Psoas muscle (tissue), 8 donors: ENCODE data around the gene DR1. TPM values are rescaled to one million over a fixed set of nuclear protein-coding genes. Genes with fewer than 3 reads are reported as not detected.

Experiments
- ATAC-seq, 4 donors: fragments of 200-7000 bp; cut with Tn5 transposase; one replicate each; pipeline ENCODE4 v1.9.1; 2020; ENCODE audit warnings: moderate library complexity in 3 of 4, mild to moderate bottlenecking in 2 of 4
- DNase-seq, 2 donors: peaks; one replicate each; pipeline ENCODE4 v3.0.0-alpha.2; 2020
- H3K27ac ChIP-seq: fragments of 200-600 bp; one replicate; pipeline ENCODE4 v1.8.0; 2022
- H3K27me3 ChIP-seq, 3 donors: fragments of 200-600 bp in 1 of 3; one replicate each; pipeline versions ENCODE4 v1.6.1 to v1.8.0; 2013 to 2022; ENCODE audit warnings: low read length in 2 of 3, mild to moderate bottlenecking in 2 of 3, moderate library complexity in 1 of 3; ENCODE audit not compliant: insufficient read depth in 3 of 3
- H3K36me3 ChIP-seq, 2 donors: fragments of 200-600 bp in 1 of 2; one replicate each; pipeline versions ENCODE4 v1.6.1 to v1.8.0; 2013 to 2022; ENCODE audit warnings: low read depth in 1 of 2, mild to moderate bottlenecking in 1 of 2, moderate library complexity in 1 of 2; ENCODE audit not compliant: insufficient read depth in 1 of 2
- H3K4me1 ChIP-seq: fragments of 200-600 bp; one replicate; pipeline ENCODE4 v1.8.0; 2022
- H3K4me3 ChIP-seq: fragments of 200-600 bp; one replicate; pipeline ENCODE4 v1.8.0; 2022; ENCODE audit warnings: mild to moderate bottlenecking
- H3K9me3 ChIP-seq: fragments of 200-600 bp; one replicate; pipeline ENCODE4 v1.8.0; 2022
- WGBS, 3 donors: extraction: QIAGEN DNeasy Blood & Tissue Kit; methylation state at CpG; one replicate each; pipeline versions ENCODE4 v1.1.6 to v1.1.7; 2013; 5-methylcytosine and 5-hydroxymethylcytosine counted together
- intact Hi-C, 2 donors: fragments of 100-400 bp; cut with DNase I; formaldehyde crosslinking; loops; one replicate each; pipeline versions ENCODE4 v1.11.0 to v1.14.2; 2022
- polyA plus RNA-seq, 3 donors: library from polyadenylated mRNA; stranded (reverse); fragments of 200-250 nt; gene quantifications; one replicate each; pipeline ENCODE4 v1.2.3, GENCODE V29; 2013
- total RNA-seq, 4 donors: library from RNA; stranded (reverse); fragmentation: NEBNext Ultra II Directional in 2 of 4; extraction: Animal tissue kit (Norgen Biotek cat#: 25700) in 2 of 4; gene quantifications; one replicate each; pipeline versions ENCODE4 v1.2.1 to v1.2.4, GENCODE V29; 2021 to 2023
- TF ChIP-seq, protein P1 (sequence below): fragments of 200-600 bp; IDR thresholded peaks from one replicate; pipeline ENCODE4 v1.8.0; 2022; ENCODE audit warnings: antibody characterized with exemption
- donor health status: healthy with polysubstance abuse.
- donor health status: DM: no; HTN: no; CAD: no; lungs with moderate emphysema.
- donor health status: Bipolar disorder and iron deficiency.
- donor health status: healthy.
- donor health status: DM: yes; HTN: yes; CAD: no.
- donor health status: DM: no; HTN: no; CAD: no.
- donor health status: DM: no; HTN: no; CAD: no.
- donor health status: DM: yes; HTN: yes; CAD: no.

DR1 gene
- total and polyA plus RNA-seq, 7 donors, result 13.6 to 46.7 (median 38.1) TPM

DNA sequence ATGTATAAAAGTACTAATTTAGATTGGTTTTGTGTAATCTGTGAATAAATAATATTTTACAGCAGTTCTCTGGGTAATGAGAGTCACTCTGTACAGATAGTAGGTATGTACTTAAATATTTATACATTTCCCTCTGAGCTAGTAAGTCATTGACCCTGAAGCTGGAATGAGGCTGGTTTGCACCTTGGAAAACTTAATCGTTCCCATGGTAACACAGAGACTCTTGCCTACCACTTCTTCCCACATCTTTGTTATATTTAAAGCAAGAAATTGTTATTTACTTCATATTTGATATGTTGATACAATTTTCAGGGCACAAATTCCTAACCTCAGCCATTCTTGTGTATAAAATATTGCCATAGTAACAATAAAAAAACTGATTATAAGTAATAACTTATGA is 13.3 kb upstream of the DR1 start:
- no peak overlapping the region for H3K4me3 ChIP-seq
- H3K9me3 ChIP-seq, result no peaks in the 10 kb centered on the region
- H3K36me3 ChIP-seq, result no peaks in the 10 kb centered on the region
- WGBS, 3 donors, result 83 to 87% (median 86%) methylated on average over 1 of the region's 1 CpG
- H3K27ac ChIP-seq, result no peak overlapping the region
- intact Hi-C loops, result no loop called here
- ATAC-seq, result no peak
- no peaks in the 10 kb centered on the region for H3K27me3 ChIP-seq
- DNase-seq, result no peak
- TF ChIP-seq, protein P1, sequence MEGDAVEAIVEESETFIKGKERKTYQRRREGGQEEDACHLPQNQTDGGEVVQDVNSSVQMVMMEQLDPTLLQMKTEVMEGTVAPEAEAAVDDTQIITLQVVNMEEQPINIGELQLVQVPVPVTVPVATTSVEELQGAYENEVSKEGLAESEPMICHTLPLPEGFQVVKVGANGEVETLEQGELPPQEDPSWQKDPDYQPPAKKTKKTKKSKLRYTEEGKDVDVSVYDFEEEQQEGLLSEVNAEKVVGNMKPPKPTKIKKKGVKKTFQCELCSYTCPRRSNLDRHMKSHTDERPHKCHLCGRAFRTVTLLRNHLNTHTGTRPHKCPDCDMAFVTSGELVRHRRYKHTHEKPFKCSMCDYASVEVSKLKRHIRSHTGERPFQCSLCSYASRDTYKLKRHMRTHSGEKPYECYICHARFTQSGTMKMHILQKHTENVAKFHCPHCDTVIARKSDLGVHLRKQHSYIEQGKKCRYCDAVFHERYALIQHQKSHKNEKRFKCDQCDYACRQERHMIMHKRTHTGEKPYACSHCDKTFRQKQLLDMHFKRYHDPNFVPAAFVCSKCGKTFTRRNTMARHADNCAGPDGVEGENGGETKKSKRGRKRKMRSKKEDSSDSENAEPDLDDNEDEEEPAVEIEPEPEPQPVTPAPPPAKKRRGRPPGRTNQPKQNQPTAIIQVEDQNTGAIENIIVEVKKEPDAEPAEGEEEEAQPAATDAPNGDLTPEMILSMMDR, result no peak
- H3K4me1 ChIP-seq, result no peaks in the 10 kb centered on the region

DNA sequence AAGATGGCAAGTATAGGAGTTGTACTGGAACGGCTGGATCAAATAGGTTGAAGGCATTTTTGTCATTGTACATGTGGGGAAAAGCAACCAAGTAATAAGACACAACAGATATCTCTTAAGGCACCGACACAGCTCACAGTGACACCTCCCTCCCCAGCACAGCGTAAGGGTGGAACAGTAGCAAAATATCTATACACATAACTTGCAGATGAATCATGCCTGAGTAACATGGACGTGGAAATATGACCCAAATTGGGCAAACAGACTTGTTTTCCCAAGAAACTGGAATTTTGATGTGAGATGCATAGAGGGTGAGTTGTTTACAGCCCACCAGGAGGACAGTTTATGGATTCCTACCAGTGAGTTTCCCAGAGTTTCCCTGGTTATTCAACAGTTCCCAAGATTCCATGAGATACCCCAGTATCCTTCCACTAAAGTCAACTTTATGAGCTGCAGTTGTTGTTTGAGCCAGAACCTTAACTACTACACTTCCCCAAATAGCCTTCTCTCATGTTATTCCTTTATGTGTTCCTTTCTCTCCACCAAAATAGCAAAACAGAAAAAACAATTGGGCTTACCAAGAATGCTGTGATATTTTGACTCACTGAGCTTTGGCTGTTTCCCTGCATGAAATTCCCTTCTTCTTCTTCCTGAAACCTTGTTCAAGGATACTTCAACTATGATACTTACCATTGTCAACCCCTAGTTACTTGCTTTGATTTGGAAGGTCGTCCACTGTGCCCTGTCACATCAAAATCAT is 7.1 kb upstream of the DR1 start:
- no peaks in the 10 kb centered on the region for H3K27me3 ChIP-seq
- whole genome bisulfite sequencing, 3 donors, result 72 to 83% (median 73%) methylated on average over 5 of the region's 5 CpGs
- TF ChIP-seq, protein P1, result no peak
- no peak overlapping the region for H3K4me3 ChIP-seq
- no peaks in the 10 kb centered on the region for H3K4me1 ChIP-seq
- H3K36me3 ChIP-seq, result peaks cover 4 to 11% of the 10 kb centered on the region in 2 donors
- H3K27ac ChIP-seq, result no peak overlapping the region
- ATAC-seq (no peak), DNase-seq (no peak)
- H3K9me3 ChIP-seq, result no peaks in the 10 kb centered on the region
- intact Hi-C loops, result no loop called here

- ATAC-seq, result no peak
- no peak for DNase-seq
- 32 to 71% (median 32%) methylated on average over 3 of the region's 3 CpGs for WGBS, 3 donors
Observed at GRCh38 chr1:93339171-93339697, 6.5 kb upstream of the DR1 start.

GRCh38 chr1:93340090-93340489 is 5.6 kb upstream of the DR1 start:
- Histone ChIP-seq H3K36me3 (peaks cover 4 to 11% of the 10 kb centered on the region in 2 donors), H3K4me1 (peaks cover 3% of the 10 kb centered on the region), H3K27me3 (no peaks in the 10 kb centered on the region), H3K27ac (no peak overlapping the region), H3K9me3 (no peaks in the 10 kb centered on the region), H3K4me3 (no peak overlapping the region)
- intact Hi-C loops, result no loop called here
- ATAC-seq, result no peak
- TF ChIP-seq, protein P1, result no peak
- no peak for DNase-seq

More at GRCh38 chr1:93339171-93339697, 6.5 kb upstream of the DR1 start:
- no peaks in the 10 kb centered on the region for H3K9me3 ChIP-seq
- H3K27ac ChIP-seq, result no peak overlapping the region
- H3K4me3 ChIP-seq, result no peak overlapping the region
- no peaks in the 10 kb centered on the region for H3K27me3 ChIP-seq
- intact Hi-C loops, result no loop called here
- no peaks in the 10 kb centered on the region for H3K4me1 ChIP-seq
- TF ChIP-seq, protein P1, result no peak
- peaks cover 4 to 11% of the 10 kb centered on the region in 2 donors for H3K36me3 ChIP-seq

GRCh38 chr1:93344484-93344883 is 1.2 kb upstream of the DR1 start:
- no peak for ATAC-seq
- Histone ChIP-seq H3K4me3 (no peak overlapping the region), H3K27me3 (no peaks in the 10 kb centered on the region), H3K36me3 (no peaks in the 10 kb centered on the region), H3K27ac (no peak overlapping the region), H3K9me3 (no peaks in the 10 kb centered on the region), H3K4me1 (peaks cover 14% of the 10 kb centered on the region)
- TF ChIP-seq, protein P1, result no peak
- WGBS, 3 donors, result 88 to 93% (median 90%) methylated on average over 6 of the region's 6 CpGs
- no peak for DNase-seq
- intact Hi-C loops, result no loop called here
